Measurements from ENCODE around the gene TMC6.
"Not testable (repeated sequence)": the region's sequence is repeated elsewhere in the genome, so short reads cannot be mapped to it uniquely, and the experiment has no call there.

The TMC6 gene

DNA sequence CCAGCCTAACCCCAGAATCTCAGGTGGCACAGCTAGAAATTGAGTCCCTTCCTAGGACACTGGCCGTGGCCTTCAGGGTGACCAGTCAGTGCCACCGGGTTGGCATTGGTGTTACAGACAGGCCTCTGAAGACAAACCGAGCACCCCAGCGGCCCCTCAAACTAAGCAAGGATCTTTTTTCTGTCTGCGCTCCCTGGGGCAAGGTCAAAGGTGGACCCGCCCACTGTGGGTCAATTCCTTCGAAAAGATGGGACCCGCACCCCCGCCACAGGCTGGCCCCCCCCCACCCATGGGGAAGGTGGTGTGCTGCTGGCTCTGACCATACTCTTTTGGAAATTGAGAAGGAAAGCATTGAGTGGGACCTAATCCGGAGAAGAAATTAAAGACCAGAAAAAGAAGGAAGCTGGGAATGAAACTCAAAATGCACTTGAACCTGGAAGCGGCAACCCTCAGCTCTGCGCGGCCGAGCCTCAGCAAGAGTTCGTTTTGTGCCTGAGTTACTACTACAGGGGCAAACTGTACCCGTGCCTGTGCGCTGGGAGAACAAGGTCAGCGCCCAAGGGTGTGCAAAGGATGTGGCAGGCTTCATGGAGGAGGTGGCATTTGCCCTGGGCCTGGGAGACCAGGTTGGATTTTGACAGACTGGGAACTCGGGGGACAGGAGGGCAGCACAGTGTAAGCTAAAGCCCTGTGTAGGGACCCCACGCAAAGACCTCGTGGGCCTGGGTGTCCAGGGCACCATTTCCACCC lies 20.4 kb downstream of the TMC6 start:
- no peak for DNase-seq

DNA sequence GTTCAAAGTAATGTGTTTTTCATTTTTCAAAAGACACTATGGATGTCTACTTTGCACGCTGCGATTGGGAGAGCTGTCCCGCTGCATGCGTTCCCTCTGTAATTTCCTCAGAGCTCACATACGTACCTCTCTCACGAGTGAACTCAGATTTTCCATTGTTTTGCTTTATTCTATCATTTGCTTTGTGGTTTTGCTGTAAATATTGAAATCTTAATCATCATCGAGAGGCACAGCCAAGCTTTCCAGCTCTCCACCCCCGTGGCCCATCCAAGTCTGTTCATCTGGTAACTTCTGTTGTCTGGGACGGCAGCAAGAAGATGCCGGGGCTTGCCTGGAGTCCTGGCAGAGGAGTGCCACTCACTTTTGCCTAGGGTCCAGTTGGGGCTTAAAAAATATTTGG lies 21.1 kb downstream of the TMC6 start:
- DNase-seq: no peak

DNA sequence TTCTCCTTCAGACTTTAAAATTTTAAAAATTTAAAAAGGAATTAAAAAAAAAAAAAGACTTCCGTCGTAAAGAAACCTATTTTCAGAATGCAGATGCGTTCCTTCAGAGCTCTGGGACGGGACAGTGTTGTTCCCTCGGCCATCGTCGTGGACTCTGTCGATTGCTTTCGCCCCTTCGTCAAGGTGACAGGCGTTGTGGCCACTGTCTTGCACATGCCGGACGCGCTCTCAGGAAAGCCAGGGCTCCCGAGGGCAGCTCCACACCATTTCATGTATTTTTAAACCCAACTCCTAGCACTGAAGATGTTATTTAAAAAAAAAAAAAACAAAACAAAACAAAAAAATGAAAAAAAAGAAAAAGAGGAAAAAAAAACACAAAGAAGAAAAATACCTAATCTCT lies 22.3 kb downstream of the TMC6 start:
- no peak for DNase-seq

DNA sequence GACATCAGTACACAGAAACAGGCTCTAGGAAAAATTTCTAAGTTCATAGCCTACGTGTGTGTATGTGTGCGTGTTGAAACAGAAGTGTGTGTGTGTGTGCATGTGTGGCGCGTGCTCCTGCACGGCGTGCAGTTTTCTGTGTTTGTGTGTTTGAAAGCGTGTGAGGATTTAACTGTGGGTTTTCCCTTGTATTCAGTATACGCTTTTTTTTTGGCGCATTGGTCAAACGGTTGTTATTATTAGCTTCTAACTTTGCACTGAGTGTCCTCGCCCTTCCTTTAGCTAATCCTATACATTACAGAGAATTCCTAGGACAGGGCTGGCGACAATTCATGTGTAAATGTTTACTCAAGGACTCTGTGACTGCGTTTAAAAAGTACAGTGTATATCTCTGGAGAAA lies 23.0 kb downstream of the TMC6 start:
- DNase-seq: no peak

DNA sequence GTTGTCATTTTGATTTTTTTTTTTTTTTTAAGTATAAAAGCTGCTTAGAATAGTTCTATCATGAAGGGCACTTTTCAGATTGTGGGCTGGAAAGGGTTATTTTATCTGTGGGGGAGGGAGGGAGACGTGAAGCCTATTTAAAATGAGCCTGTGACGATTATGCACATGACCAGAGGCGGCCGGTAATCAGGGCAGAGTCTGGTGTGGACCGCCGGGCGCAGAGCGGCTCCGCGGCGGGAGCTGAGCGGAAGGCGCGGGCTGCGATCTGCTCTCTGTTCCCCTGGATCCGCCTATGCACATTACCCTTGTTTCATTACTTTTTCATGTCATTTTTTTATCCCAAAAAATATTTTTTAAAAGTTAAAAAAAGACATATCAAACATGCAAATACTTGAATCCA lies 23.5 kb downstream of the TMC6 start:
- no peak for DNase-seq

DNA sequence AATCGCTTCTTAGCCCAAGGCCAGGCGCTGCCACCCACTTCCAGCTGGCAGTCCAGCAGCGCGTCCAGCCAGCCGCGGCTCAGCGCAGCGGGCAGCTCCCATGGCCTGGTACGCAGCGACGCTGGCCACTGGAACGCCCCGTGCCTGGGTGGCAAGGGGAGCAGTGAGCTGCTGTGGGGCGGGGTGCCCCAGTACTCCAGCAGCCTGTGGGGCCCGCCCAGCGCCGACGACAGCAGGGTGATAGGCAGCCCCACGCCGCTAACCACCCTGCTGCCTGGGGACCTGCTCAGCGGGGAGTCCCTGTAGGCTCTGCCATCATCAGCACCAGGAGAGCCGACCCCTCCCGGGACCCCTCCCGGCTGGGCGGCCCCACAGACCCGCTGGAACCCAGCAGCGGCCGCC lies 24.0 kb downstream of the TMC6 start:
- DNase-seq: no peak

DNA sequence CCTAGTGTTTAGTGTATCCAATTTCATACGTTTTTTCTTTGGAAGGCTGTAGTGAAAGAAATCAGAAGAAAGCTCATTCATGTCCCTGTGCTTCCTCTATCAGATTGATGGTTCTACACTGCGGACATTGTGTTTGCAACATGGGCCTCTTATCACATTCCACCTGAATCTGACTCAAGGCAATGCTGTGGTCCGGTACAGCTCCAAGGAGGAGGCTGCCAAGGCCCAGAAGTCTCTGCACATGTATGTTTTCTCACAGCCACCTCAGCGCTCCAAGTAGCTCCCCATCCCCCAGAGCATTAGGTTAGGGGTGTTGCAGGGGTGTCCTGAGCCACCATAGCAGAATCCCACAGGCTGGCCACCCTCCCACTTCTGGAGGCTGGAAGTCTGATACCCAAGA lies 25.2 kb downstream of the TMC6 start:
- no peak for DNase-seq

DNA sequence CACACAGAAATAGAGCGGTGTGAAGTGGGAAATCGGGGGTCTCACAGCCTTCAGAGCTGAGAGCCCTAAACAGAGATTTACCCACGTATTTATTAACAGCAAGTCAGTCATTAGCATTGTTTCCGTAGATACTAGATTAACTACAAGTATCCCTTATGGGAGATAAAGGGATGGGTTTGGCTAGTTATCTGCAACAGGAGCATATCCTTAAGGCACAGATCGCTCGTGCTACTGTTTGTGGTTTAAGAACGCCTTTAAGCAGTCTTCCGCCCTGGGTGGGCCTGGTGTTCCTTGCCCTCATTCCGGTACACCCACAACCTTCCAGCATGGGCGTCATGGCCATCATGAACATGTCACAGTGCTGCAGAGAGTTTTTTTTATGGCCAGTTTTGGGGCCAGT lies 27.0 kb downstream of the TMC6 start:
- no peak for DNase-seq

DNA sequence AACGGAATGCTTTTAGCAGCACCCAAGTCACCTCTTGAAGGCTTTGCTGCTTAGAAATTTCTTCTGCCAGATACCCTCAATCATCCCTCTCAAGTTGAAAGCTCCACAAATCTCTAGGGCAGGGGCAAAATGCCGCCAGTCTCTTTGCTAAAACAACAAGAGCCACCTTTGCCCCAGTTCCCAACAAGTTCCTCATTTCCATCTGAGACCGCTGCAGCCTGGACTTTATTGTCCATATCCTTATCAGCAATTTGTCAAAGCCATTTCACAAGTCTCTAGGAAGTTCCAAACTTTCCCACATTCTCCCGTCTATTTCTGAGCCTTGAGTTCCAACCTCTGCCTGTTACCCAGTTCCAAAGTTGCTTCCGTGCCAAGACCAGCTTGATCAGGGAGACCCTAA lies 27.4 kb downstream of the TMC6 start:
- no peak for DNase-seq

DNA sequence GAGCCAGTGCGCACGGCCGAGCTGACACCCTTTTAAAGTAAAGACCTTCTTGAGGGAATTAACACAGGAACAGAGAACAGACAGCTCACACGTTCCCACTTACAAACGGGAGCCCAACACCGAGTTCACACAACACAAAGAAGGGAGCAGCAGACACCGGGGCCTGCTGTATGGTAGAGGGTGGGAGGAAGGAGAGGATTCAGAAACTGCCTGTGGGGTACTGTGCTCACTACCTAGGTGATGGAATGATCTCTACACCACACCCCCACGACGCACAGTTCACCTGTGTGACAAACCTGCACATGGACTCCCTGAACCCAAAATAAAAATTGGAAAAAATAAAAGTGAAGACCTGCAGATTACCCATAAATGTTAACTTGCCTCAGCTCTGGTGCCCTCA lies 32.5 kb downstream of the TMC6 start:
- no peak for DNase-seq

DNA sequence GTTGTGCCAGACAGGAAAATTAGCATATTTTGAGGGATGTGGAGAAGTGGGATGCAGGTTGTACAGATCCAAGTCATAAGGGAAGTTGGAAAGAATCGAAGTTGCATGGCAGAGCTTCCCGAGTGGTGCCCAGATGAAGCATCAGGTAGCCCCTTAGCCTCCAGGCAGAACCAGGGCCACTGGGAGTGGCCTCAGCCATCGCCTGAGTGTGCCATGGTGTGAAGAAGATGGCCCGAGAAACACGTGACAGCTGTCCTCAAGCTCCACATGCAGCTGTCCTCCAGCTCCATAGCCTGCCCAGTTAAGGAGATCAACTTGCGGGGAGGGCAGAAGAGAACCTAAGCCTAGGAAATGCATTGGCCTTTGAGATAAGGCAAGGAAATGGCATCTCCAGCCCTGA lies 33.5 kb downstream of the TMC6 start:
- DNase-seq: no peak

DNA sequence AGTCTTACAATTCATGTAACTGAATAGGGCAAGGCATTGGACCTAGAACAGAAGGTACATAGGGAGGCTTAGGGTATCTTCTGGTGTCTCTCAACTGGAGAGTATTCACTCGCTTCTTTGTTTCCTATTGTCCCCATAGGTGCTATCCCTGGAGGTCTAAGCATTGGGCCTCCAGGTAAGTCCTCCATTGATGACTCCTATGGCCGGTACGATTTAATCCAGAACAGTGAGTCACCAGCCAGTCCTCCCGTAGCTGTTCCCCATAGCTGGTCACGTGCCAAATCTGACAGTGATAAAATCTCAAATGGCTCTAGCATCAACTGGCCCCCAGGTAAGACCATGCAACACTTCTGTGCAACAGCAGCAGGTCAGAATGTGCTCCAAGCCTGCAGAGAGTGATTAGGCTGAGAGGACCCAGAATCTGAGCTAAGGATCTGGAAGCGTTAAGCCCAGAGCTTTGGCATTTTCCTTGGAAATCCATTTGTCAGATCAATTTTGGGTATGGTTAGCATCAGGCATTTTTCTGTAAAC lies 35.7 kb downstream of the TMC6 start:
- DNase-seq: no peak

DNA sequence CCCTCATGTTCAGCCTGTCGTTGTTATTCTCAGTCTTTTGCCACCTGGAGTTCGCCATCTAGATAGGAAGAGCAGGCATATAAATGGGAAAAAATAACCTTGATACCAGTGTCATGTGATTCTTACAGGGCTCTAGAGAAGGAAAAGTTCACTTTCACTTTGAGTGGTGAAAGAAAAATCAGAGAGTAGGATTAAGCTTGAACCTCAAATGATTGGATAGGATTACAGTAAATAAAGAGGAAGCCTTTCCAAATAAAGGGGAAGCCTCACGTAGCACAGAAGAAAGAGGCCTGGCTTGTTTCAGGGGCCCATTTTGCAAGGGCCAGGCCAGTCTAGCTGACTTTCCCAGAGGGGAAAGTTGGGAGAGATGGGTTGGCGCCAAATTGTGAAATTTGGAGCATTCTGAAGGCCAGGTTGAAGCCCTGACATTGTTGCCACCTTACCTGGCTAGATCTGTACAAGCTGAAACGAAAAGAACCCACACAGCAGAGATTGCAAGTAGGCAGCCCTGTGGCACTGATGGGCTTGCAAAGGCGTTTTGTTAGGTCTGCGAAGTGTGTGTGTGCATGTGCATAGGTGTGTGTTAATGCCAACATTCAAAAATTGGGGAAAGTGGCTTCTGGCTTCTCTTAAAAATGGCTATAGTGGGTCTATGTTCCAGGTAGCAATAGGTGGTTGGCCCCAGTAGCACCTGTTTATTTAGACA lies 38.8 kb downstream of the TMC6 start:
- no peak for DNase-seq

DNA sequence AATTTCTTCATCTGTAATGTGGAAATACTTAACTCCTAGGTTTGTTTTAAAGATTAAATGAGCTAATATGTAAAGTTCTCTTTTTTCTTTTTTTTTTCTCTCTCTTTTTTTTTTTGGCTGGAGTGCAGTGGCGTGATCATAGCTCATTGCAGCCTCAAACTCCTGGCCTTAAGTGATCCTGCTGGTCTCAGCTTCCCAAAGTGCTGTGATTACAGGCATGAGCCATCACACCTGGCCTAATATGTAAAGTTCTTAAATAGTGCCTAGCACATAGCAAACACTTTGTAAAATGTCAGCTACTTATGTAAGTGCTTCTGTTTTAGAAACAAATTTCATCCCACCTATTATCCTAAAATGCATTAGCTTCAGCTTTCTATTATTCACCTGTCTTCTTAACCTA lies 40.0 kb downstream of the TMC6 start:
- no peak for DNase-seq

DNA sequence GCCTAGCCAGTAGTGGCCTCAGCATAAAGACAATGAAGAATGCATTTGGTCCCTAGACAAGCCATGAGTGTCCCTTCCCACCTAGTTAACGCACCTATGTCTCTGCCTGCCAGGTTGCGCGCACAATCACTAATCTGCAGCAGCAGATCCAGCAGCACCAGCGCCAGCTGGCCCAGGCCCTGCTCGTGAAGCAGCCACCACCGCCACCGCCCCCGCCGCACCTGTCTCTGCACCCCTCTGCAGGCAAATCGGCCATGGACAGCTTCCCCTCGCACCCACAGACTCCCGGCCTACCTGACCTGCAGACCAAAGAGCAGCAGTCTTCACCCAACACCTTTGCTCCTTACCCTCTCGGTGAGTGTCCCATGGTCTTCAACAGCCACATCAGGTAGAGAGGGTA lies 41.8 kb downstream of the TMC6 start:
- no peak for DNase-seq

DNA sequence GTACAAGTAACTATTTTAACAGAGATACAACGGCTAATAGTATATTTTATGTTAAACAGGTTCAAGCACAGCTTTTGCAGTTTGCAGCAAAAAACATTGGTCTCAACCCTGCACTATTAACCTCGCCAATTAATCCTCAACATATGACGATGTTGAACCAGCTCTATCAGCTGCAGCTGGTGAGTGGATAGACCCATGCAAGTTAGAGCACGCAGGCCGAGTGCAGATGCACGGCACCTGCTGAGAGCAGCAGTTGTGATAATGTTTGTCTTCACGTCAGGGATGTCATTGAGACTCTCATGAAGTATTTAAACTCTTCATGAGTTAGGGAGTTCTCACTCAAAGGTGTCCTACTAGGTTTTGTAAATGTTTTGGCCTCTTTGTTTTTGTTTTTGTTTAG lies 45.6 kb downstream of the TMC6 start:
- DNase-seq: no peak

DNA sequence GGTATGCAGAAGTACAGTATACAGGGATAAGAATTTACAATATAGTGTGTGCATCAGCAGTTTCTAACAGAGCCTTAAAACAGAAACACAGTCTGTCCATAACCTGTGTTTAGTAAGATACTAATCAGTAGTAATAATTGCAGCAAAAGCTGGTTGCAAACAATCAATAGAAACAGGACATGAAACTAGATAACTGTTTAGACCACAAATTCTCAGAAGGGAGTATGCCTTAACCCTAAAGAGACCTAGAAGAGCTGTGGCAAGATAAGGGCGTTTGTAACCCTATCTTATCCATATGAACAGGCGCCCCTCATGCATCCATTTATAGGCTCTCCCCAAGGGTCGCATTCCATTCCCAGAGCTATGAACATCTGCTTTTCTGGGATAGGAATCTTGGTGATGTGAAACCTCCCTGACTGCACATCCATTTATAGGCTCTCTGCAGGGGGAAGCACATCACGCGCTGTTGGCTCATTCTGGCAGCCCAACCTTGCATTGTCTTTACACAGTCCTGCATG lies 46.1 kb downstream of the TMC6 start:
- not testable (repeated sequence) for DNase-seq

DNA sequence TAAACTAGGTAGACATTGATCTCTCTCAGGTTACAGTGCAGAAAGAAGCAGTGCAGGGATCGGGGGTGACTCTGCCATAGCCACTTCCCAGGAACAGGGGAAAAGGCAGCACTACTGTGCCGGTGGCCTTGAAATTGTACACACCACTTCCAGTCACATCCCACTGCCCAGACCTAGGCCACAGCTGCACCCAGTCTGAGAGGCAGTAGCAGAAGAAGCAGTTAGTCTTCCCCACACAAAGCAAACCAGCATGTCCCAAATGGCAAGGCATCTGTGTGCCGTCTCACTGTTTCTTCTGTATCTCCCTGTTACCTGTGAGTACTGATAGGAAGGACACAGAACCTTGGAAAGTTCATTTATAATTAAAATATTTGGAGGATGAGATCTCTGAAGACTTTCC lies 47.0 kb downstream of the TMC6 start:
- DNase-seq: no peak

DNA sequence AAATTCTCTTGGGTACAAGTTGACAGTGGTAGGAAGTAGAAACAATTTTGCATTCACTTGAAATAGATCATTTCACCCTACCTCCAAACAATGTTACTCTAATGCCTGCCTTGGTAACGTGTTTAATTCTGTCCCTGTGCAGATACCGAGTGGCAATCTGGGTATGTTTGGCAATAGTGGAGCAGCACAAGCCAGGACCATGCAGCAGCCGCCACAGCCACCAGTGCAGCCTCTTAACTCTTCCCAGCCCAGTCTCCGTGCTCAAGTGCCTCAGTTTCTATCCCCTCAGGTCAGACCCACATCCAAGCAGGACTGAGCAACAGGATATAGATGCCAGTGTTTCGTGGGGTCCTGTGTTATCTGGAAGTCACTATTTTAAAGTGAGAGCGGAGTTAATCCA lies 49.3 kb downstream of the TMC6 start:
- DNase-seq: no peak

DNA sequence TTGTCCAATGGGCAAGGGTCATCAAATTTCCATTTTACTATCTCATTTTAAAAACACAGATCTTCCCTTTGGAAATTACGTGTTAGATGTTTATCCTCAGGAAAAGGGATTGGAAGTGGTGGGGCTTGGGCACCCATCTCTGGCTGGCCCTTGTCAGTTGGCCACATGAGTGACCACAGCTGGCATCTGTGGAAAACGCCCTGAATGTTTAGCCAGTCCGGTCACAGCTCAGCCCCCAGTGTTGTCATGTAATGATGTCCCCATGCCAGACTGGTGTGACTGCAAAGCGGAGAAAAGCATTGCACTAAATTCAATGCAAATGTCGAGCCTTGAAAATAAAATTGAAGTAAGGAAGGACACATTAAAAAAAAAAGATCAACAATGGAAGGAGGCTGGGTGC lies 53.0 kb downstream of the TMC6 start:
- DNase-seq: no peak

DNA sequence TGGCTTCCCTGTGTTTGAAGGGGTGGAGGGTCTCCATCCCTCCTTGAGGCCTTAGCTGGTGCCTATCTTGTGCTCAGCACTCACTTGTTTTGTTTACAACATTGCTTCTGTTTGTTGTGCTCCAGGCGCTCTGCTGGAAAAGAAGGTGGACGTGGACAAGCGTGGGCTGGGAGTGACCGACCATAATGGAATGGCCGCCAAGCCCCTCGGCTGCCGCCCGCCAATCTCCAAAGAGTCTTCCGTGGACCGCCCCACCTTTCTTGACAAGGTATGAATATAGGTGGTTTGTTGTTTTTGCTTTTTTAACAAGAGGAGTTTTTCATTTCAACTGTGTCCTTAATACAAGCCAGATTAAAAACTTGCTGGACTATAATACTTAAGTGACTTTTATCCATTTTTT lies 53.5 kb downstream of the TMC6 start:
- DNase-seq: no peak

DNA sequence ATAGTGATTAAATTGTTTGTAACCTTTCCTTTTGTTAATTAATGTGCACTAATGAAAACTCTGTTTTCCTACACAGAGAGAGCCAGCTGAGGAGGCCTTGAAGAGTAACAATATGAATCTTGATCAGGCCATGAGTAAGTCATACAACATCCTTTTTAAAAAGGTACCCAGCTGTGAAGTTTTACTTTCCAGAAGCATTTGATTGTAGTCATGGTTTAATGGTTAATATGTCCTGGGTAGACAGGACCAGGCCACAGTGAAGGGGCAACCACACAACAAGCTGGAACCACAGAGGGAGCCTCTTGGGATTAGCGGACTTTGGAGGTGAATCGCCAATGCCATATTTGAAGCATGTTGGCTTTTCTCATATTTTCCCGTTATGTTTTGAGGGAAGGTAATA lies 55.6 kb downstream of the TMC6 start:
- DNase-seq: no peak

DNA sequence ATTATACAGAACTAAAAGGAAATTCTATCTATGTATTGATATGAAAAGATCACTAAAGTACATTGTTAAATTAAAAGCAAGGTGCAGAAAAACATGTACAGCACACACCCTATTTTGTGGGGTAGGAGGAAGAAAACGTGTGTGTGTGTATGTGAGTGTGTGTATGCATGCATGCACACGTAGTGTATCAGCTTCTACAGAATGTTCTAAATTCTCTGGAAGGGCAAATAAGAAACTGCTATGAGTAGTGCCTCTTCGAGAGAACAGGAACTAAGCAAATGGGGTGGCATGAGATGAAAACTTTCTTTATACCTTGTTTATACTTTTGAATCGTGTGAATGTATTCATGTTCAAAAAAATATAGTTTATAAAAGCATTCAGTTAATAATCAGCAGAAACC lies 58.9 kb downstream of the TMC6 start:
- no peak for DNase-seq

DNA sequence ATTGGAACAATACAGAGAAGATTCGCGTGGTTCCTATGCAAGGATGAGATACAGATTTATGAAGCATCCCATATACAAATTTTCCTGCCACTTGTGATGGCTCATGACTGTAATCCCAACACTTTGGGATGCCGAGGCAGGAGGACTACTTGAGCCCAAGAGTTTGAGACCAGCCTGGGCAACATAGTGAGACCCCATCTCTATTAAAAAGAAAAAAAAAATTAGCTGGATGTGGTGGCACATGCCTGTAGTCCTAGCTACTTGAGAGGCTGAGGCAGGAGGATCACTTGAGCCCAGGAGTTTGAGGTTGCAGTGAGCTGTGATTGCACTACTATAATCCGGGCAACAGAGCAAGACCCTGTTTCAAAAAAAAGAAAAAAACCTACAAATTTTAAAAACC lies 61.6 kb downstream of the TMC6 start:
- DNase-seq: not testable (repeated sequence)

DNA sequence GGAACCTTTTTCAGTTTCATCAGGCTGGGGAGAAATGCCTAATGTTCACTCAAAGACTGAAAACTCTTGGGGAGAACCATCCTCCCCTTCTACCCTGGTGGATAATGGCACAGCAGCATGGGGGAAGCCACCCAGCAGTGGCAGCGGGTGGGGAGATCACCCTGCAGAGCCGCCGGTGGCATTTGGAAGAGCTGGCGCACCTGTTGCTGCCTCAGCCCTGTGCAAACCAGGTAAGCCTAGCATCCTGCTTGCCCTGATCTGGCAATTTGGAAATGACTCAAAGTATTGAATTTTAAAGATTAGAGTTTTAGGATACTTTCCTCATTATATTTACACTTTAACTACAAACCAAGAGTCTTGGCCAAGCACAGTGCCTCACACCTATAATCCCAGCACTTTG lies 63.8 kb downstream of the TMC6 start:
- no peak for DNase-seq

Measured in activated CD4-positive, alpha-beta T cell treated with anti-CD3 and anti-CD28 coated beads for 1 hour (primary cell).